Dermis microvascular lymphatic vessel endothelial cell (primary cell): ENCODE results near the gene SELENOW. TPM values are rescaled to one million over a fixed set of nuclear protein-coding genes. Genes with fewer than 3 reads are reported as not detected.
"Not testable (repeated sequence)": the region's sequence is repeated elsewhere in the genome, so short reads cannot be mapped to it uniquely, and the experiment has no call there.

Source experiments
- DNase-seq, 2 donors: peaks; one replicate each; pipeline versions ENCODE4 v3.0.0 to v3.0.0-alpha.2; 2010; ENCODE audit warnings: low read depth in 2 of 2
- total RNA-seq: library from RNA; depleted of rRNA; stranded (reverse); fragments of >200 nt; gene quantifications from 2 replicates; pipeline ENCODE4 v1.2.1, GENCODE V29; 2014

SELENOW gene
- total RNA-seq, 1 donor from 2014 or later = 200 TPM

DNA sequence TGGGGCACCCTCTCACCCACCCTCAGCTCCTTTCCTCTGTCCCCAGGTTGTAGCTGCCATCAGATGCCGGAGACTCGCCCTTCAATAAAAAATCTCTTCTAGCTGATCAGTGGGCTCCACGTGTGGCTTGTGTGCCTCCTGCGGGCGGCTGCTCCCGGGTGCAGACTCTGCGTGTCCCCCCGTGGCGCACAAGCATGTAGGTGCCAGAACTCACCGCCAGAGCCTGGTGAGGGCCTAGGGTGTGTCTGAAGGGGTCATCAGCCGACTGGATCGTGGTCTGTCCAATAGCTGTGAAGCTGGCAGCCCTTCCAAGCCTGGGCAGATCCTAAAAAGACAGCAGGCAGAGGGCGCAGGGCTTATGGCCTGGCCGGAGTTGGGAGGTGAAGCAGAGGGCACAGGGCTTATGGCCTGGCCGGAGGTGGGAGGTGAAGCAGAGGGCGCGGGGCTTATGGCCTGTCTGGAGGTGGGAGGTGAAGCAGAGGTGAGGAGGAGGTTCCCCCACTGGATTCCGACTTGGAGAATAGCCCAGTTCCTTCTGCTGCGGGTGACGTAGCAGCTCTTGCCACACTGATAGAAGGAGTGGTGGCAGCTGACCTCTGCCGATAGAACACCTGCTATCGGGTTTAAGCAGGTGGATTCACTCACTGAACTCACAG, 21.4 kb upstream of the SELENOW start:
- DNase-seq = no peak

DNA sequence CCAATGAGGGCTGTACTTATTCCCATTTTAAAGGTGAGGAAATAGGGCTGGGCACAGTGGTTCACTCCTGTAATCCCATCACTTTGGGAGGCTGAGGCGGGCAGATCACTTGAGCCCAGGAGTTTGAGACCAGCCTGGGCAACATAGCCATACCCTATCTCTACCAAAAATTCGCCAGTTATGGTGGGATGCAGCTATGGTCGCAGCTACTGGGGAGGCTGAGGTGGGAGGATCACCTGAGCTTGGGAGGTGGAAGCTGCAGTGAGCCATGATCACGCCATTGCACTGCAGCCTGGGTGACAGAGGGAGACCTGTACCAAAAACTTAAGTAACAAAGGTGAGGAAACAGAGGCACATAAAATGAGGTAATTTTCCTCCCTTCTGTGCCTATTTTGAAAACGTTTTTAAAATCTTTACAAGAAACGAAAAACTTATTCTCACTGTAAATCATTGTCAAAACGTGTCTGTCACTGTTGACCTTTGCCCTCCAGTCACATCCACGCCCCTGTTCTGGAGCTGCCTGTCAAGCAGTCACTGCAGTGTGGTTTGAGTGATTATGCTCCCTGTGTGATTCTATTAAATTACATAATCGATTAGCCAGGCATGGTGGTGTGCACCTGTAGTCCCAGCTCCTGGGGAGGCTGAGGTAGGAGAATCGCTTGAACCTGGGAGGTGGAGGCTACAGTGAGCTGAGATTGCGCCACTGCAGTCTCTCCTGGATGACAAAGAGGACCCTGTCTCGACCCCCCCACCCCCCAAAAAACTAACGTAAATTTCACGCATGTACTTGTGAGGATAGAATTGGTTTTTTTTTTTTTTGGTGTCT, 20.7 kb upstream of the SELENOW start:
- DNase-seq = no peak

DNA sequence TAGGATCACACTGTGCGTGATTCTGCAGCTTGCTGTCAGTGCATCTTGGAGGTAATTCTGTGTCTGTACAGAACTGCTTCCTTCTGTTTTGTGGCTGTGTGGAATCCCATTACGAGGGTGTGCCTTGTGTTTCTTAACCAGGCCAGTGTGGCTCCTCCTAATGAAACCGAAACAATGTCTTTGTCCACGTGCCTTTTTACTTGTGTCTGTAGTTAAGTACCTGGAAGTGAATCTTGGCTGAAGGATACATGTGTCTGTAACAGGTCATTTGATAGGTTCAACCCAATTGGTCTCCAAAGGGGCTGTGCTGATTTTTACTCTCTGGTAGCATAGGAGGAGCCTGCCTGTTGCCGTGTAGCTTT, 20.1 kb upstream of the SELENOW start:
- no peak for DNase-seq

DNA sequence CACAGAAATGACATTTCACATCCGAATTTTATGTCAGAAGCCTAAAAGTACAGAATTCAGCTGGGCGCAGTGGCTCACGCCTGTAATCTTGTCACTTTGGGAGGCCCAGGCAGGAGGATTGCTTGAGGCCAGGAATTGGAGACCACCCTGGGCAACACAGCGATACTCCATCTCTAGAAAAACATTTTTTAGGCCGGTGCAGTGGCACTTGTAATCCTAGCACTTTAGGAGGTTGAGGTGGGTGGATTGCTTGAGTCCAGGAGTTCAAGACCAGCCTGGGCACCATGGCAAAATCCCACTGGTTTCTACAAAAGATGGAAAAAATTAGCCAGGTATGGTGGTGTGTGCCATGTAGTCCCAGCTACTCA, 17.9 kb upstream of the SELENOW start:
- no peak for DNase-seq

DNA sequence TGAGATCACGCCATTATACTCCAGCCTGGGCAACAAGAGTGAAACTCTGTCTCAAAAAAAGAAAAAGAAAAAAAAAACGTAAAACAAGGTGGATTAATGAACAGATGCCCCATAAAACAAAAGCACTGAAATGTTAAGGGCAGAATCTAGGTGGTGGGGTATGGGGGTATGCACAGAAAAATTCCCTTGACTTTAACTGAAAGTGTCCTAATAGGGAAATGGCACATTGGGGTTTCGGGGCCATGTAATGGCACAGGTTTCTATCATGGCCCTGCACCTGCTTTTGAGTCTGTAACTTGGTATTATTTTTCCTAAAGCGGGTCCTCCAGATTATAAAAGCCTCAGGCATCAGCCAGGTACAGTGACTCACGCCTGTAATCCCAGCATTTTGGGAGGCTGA, 16.9 kb upstream of the SELENOW start:
- DNase-seq = no peak

DNA sequence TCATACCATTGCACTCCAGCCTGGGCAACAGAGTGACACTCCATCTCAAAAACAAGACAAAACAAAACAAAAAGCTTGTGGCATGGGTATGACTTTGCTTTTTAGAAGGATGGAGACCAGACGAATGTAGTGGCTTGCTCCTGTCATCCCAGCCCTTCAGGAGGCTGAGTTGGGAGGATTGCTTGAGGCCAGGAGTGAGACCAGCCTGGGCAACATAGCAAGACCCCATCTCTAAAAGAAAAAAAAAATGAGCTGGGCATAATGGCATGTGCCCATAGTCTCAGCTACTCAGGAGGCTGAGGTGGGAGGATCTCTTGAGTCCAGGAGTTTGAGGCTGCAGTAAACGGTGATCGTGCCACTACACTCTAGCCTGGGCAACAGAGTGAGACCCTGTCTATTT, 16.4 kb upstream of the SELENOW start:
- no peak for DNase-seq

DNA sequence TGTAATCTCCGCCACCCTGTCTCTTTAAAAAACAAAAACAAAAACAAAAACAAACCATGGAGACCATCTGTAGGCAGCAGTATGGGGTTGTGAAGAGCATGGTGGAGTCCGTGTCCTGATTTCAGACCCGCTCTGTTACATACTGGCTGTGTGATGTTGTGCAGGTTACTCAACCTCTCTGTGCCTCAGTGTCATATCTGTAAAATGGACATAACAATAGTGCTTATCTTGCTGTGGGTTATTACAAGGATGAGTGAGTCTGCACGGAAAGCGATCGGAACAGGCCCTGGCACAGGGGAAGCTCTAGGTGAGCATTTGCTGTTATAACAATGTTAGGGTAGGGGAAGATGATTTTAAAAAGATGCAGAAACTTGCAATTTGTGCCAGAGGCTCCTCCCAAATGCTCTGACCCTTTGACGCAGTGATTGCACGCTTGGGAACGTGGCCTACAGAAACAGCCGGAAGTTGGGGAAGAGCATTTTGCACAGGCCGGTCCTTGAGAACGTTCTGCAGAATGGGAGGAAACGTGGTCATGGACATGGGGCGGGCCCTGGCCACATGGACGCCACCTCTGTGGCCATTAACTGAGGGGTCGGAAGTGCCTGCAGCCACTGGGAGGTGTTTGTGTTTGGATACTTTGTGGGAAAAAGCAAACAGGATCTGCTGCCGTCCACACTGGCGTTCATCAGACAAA, 15.7 kb upstream of the SELENOW start:
- peak; percentile 65 to 68 for DNase-seq

DNA sequence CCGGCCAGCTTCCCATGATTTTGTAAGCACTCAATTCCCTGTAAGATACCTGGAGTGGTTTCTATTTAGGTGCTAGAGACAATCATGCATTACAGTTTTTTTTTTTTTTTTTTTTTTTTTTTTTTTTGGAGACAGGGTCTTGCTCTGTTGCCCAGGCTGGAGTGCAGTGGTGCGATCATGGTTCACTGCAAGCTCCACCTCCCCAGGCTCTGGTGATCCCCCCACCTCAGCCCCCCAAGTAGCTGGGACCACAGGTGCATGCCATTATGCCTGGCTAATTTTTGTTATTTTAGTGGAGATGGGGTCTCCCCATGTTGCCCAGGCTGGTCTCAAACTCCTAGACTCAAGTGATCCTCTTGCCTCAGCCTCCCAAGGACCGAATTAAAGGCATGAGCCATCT, 13.8 kb upstream of the SELENOW start:
- DNase-seq = not testable (repeated sequence)

DNA sequence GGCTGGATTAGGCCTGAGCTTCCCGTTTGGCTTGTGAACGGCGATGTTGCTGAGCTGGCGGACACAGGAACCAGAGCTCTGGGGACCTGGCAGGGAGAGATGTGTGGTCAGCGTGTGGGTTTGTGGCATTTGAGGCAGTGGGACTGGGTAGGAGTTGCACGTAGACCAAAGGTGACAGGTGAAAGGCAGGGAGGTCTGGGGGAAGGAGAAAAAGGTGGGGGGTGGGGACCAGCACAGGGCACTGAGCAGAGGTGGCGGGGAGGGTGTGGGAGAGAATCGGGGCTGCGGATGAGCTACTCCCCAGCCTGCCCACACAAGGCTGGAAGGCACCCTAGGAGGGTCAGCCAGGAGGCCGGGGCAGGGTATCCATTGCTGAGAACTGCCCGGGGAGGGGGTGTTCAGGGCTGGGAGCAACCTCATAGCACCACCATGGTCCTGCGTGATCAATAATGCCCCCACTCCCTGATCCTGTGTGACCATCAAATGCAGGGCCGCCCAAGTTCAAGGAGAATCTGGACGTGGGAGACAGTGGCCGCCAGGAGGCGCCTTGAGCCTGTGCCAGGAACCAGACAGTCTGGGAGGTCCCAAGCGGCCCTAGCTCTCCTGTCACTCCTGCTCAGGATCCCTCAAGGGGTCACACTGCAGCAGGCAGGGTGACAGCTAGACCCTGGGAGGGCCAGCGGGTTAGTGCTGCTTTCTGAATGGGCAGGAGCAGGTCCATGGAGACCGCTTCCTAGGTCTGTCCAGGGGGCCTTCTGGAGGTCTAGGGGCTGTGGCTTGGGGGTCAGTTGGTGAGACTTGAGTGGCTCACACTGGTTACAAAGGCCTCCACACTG, 12.8 kb upstream of the SELENOW start:
- DNase-seq = peak; percentile 59 to 77

DNA sequence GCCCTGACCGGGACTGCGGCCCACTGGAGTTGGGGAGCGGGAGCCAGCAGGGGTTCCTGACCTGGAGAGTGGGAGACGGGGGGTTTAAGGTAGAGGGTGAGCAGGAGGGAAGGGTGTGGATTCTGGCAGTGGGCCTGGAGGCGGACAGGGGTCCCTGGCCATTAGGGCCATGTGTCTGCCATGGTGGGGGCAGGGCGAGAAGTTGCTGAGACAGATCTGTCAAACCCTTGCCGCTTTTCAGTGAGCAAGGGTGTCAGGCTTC, 12.2 kb upstream of the SELENOW start:
- DNase-seq = no peak

DNA sequence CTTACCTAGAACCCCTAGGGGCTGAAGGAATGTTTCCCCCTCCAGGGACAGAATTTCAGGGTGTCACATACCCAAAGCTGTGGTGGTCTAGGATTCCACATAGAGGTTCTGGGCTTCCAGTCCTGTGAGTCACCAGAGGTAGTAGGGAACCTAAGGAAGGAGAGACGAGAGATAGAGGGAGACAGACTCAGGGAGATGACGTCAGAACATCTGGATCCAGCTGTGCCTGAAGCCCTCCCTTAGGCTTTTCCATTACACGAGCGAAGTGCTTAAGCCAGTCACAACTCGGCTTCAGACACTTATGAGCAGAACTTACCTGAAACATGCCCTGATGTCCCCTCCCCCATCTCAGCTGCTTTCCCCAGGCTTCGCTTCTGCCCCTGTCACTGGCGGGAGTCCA, 11.8 kb upstream of the SELENOW start:
- DNase-seq = no peak

DNA sequence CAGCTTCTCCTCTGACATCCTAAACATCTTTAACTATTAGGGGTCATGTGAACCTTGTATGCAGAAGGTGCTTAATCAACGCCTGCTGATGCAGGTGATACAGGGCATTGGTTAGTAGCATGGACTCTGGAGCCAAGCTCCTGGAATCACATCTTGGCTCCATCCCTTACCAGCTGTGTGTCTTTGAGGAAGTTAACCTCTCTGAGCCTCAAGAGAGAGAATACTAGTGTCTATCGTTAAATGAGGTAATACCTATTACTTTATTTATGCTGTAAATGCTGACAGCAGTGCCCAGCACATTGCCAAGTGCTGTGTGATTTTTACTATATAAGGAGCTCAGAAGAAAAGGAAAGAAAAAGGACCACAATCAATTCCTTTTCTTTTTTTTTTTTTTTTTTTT, 11.2 kb upstream of the SELENOW start:
- DNase-seq = no peak

DNA sequence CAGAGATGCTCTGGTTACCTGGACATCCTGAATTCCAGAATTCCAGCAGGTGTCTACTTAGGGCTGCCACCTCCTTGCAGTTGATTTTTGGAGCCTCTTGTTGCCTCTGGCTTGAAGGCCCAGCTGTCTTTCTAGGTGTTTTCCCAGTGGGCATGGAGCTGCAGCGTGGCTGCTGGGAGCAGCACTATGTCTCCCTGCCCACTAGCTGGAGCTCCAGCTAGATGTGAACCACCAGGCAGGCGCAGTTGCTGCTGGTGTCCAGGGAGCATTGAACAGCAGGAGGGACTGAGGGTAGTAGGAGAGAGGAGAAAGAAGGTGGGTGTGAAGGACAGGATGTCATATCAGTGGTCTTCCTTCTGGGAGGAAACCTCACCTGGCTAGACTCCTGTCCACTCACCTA, 9.9 kb upstream of the SELENOW start:
- DNase-seq = no peak

DNA sequence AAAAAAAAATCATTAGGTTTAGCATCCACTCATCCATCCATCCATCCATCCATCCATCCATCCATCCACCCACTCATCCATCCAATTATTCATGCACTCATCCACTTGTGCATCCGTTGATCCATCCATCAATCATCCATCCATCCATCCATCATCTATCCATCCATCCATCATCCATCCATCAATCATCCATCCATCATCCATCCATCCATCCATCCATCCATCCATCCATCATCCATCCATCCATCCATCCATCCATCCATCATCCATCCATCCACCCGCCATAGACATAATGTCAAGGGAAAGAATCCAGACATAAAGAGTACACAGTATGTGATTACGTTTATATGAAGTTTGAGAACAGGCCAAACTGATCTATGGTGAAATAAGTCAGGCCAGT, 9.0 kb upstream of the SELENOW start:
- DNase-seq = no peak

DNA sequence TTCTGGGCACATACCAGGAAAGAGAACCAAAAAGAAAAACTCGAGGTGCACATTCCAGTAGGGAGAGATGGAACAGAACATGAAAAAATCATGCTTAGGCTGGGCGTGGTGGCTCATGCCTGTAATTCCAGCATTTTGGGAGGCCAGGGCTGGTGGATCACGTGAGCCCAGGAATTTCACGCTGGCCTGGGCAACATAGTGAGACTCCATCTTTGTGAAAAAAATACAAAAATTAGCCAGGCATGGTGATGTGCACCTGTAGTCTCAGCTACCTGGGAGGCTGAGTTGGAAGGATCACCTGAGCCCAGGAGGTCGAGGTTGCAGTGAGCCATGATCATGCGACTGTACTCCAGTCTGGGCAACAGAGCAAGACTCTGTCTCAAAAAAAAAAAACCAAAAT, 7.2 kb upstream of the SELENOW start:
- not testable (repeated sequence) for DNase-seq

DNA sequence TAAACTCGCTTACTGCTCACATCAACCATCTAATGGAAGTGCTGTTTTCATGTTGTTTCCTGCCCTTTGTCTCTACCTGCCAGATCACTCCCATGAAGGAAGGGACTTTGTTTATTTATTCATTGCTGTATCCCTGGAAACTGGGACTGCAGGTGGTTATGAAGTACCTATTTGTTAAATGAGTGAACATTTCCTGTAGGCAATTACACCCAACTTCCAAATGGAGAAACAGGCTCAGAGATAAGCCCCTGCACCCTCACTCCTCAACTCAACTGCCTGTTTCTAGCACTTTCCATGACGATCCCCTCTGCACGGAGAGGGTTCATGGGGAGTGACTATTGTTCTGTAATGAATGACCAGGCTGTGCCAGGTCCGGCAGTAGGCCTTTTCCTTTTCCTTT, 1.9 kb upstream of the SELENOW start:
- peak; percentile 91 to 98 for DNase-seq

DNA sequence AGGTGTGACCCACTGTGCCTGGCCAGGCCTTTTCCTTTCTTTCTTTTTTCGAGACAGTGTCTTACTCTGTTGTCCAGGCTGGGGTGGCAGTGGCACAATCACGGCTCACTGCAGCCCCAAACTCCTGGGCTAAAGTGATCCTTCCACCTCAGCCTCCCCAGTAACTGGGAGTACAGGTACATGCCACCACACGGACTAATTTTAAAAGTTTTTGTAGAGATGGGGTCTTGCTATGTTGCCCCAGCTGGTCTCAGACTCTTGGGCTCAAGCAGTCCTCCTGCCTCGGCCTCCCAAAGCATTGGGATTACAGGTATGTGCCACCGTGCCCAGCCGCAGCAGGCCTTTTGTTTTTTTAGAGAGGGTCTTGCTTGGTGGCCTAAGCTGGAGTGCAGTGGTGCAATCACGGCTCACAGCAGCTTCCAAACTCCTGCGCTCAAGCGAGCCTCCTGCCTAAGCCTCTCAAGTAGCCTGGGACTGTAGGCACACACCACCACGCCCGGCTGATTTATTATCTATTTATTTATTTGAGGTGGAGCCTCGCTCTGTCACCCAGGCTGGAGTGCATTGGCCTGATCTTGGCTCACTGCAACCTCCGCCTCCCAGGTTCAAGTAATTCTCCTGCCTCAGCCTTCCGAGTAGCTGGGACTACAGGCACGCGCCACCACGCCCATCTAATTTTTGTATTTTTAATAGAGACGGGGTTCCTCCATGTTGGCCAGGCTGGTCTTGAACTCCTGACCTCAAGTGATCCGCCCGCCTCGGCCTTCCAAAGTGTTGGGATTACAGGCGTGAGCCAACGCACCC, 1.1 kb upstream of the SELENOW start:
- not testable (repeated sequence) for DNase-seq

DNA sequence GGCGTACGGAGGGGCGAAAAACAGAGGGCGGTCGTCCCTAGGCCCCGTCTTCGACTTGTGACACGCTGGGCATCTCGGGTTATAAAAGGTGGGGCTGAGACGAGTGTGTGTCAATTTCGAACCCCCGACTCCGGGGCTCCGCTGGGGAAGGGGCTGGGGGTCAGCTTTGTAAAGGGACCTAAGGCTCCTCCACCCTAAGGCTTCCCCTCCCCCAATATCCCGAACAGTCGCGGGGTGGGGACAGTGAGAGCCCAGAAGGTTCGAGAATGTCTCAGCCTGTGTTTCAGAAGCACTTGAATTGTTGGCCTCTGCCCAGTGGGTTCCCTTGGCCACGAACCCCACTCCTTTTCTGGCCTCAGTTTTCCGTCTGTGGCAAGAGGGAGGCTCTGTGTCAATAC, 450 bp downstream of the SELENOW start:
- no peak for DNase-seq

DNA sequence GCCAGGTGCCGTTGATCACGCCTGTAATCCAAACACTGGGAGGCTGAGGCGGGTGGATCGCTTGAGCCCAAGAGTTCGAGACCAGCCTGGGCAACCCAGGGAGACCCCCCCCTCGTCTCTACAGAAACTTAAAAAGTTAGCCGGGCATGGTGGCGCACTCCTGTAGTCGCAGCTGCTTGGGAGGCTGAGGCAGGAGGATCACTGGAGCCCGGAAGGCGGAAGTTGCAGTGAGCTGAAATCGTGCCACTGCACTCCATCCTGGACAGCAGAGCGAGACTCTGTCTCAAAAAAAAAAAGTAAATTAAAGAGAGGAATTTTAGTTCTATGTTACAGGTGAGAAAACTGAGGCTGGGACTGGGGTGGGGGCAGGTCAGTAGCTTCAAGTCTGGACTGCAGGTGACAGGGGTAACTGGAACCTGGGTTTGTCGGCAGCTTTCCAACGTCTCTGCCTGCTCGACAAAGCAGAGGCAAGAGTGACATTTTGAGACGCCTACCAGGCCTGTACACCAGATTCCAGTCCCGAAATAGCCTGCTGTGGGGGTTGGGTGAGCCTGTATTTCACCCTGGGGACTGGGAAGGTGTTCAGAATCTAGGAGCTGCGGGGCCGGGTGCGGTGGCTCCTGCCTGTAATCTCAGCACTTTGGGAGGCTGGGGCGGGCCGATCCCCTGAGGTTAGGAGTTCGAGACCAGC, 1.2 kb downstream of the SELENOW start:
- DNase-seq = no peak

DNA sequence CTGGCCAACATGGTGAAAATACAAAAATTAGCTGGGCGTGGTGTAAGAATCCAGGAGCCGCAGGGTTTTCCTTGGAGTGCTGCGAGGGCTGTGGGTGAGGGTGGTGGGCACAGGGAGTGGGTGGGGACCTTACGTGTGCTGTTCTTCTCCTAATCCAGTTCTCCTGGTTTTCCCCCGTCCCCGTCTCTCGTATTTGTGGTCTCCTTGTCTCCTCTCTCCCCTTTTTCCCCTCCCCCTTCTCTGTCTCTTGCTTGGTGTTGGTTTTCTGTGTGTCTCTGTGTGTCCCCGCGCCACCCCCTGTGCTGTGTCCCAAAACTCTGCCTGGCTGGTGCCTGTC, 1.7 kb downstream of the SELENOW start:
- DNase-seq = no peak
